Right cardiac atrium (tissue), 5 donors: ENCODE measurements around the gene METTL17. TPM values are rescaled to one million over a fixed set of nuclear protein-coding genes. Genes with fewer than 3 reads are reported as not detected.

ENCODE experiments used
- microRNA-seq, 2 donors: library from miRNA; unstranded; fragments of <30 nt; microRNA quantifications; one replicate each; pipeline ENCODE4 v1.2.0, GENCODE V29; 2020 to 2021
- polyA plus RNA-seq: library from polyadenylated mRNA; stranded (reverse); fragments of 200-250 nt; gene quantifications from one replicate; pipeline ENCODE4 v1.2.3, GENCODE V29; 2013
- total RNA-seq, 4 donors: library from RNA; stranded (reverse); fragmentation: NEBNext Ultra II Directional; extraction: Animal tissue kit (Norgen Biotek cat#: 25700); gene quantifications; one replicate each; pipeline ENCODE4 v1.2.1, GENCODE V29; 2021
- donor health status: healthy with polysubstance abuse.
- donor health status: DM: no; HTN: yes; CAD: no.
- donor health status: DM: no; HTN: no; CAD: no.
- donor health status: DM: no; HTN: yes; CAD: no; lungs with severe emphysema.
- donor health status: DM: yes; HTN: yes; CAD: no.

The METTL17 gene
- total and polyA plus RNA-seq, 5 donors = 27.0 to 42.4 (median 38.6) TPM

Small RNAs within 50 kb of the gene (microRNA-seq; reads per million reads assigned to microRNA genes)
- gene MIR6717 = 0 to 0.42 reads per million in 2 donors

Other genes starting within 250 kb of the METTL17 start
- not detected for gene EDDM3A, start 244.1 kb upstream of the METTL17 start, total RNA-seq
- gene EDDM3A, start 244.1 kb upstream of the METTL17 start, polyA plus RNA-seq = not detected
- gene EDDM3B, start 221.6 kb upstream of the METTL17 start, total RNA-seq = not detected
- not detected for gene EDDM3B, start 221.6 kb upstream of the METTL17 start, polyA plus RNA-seq
- 10 to 100 TPM in 2 of 4 donors, 1 to 10 TPM in 2; 5.2 to 13.9 (median 8.6) TPM for gene RNASE6, start 208.7 kb upstream of the METTL17 start, total RNA-seq
- gene RNASE6, start 208.7 kb upstream of the METTL17 start, polyA plus RNA-seq = 2.4 TPM
- gene RNASE1, start 187.1 kb upstream of the METTL17 start, total RNA-seq = 100 to 1,000 TPM; 256 to 394 (median 314) TPM
- 290 TPM for gene RNASE1, start 187.1 kb upstream of the METTL17 start, polyA plus RNA-seq
- gene RNASE3, start 98.6 kb upstream of the METTL17 start, total RNA-seq = under 1 TPM in 1 of 4 donors, not detected in 3; 0.69 TPM
- 0.14 TPM for gene RNASE3, start 98.6 kb upstream of the METTL17 start, polyA plus RNA-seq
- 10 to 100 TPM in 1 of 4 donors, 1 to 10 TPM in 3; 2.3 to 10.0 (median 5.1) TPM for gene RNASE2, start 34.5 kb upstream of the METTL17 start, total RNA-seq
- 3.8 TPM for gene RNASE2, start 34.5 kb upstream of the METTL17 start, polyA plus RNA-seq
- under 1 TPM in 2 of 4 donors, not detected in 2; 0.29 to 0.35 TPM for gene SLC39A2, start 9.3 kb downstream of the METTL17 start, total RNA-seq
- 0.16 TPM for gene SLC39A2, start 9.3 kb downstream of the METTL17 start, polyA plus RNA-seq
- gene NDRG2, start 35.1 kb downstream of the METTL17 start, total RNA-seq = 100 to 1,000 TPM; 219 to 368 (median 330) TPM
- 351 TPM for gene NDRG2, start 35.1 kb downstream of the METTL17 start, polyA plus RNA-seq
- 1 to 10 TPM in 3 of 4 donors, under 1 TPM in 1; 0.56 to 1.7 (median 1.1) TPM for gene TPPP2, start 40.2 kb downstream of the METTL17 start, total RNA-seq
- 0.43 TPM for gene TPPP2, start 40.2 kb downstream of the METTL17 start, polyA plus RNA-seq
- gene RNASE13, start 44.8 kb downstream of the METTL17 start, total RNA-seq = not detected
- not detected for gene RNASE13, start 44.8 kb downstream of the METTL17 start, polyA plus RNA-seq
- gene RNASE7, start 52.4 kb downstream of the METTL17 start, total RNA-seq = not detected
- not detected for gene RNASE7, start 52.4 kb downstream of the METTL17 start, polyA plus RNA-seq
- gene RNASE8, start 67.8 kb downstream of the METTL17 start, total RNA-seq = not detected
- not detected for gene RNASE8, start 67.8 kb downstream of the METTL17 start, polyA plus RNA-seq
- 10 to 100 TPM; 19.8 to 25.8 (median 21.0) TPM for gene ARHGEF40, start 80.3 kb downstream of the METTL17 start, total RNA-seq
- 15.1 TPM for gene ARHGEF40, start 80.3 kb downstream of the METTL17 start, polyA plus RNA-seq
- 10 to 100 TPM; 49.1 to 62.4 (median 56.1) TPM for gene ZNF219, start 108.7 kb downstream of the METTL17 start, total RNA-seq
- 68.6 TPM for gene ZNF219, start 108.7 kb downstream of the METTL17 start, polyA plus RNA-seq
- gene TMEM253, start 111.1 kb downstream of the METTL17 start, total RNA-seq = under 1 TPM; 0.28 to 0.63 (median 0.29) TPM
- 0.57 TPM for gene TMEM253, start 111.1 kb downstream of the METTL17 start, polyA plus RNA-seq
- not detected for gene OR5AU1, start 166.1 kb downstream of the METTL17 start, total RNA-seq
- gene OR5AU1, start 166.1 kb downstream of the METTL17 start, polyA plus RNA-seq = not detected